ENCODE data around the gene POR. TPM values are rescaled to one million over a fixed set of nuclear protein-coding genes. Genes with fewer than 3 reads are reported as not detected.
"Not testable (repeated sequence)": the region's sequence is repeated elsewhere in the genome, so short reads cannot be mapped to it uniquely, and the experiment has no call there.

Gene POR
- total and polyA plus RNA-seq, 4 donors = 40.3 to 86.7 (median 72.1) TPM

DNA sequence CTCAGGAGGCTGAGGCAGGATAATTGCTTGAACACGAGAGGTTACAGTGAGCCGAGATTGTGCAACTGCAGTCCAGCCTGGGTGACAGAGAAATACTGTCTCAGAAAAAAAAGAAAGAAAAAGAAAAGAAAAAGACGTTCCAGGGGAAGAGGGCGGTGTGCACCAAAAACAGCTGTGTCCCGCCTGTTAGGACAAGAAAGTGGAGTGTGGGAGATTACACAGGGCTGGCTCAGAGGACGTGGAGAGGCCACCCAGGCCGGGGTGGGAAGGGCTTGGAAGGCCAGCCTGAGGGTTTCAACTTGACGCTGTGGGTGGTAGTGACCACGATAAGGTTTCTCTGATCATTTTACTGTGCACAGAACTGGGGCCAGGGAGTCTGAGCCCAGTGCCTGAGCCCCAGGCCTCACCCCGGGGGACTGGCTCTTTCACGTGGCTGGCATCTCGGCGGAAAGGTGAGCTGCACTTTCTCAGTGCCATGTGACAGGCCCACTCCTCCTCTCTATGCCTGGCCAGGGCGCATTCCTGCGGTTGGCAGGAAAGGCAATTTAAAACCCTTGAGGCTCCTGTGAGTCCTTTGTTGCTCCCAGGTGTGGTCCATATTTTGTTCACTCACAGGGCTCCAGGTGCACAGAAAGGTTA, 22.2 kb upstream of the POR start:
- Histone ChIP-seq H3K4me1 (ENCODE audit: control insufficient read depth, insufficient read depth, low read length) (peaks cover 18% of the 10 kb centered on the region), H3K36me3 (ENCODE audit: control insufficient read depth, insufficient read depth, low read length) (peaks cover 36% of the 10 kb centered on the region), H3K27ac (ENCODE audit: low read depth, low read length) (no peak overlapping the region), H3K4me3 (ENCODE audit: low read depth, low read length) (no peak overlapping the region), H3K27me3 (ENCODE audit: control insufficient read depth, insufficient read depth, low read length) (no peaks in the 10 kb centered on the region), H3K9me3 (ENCODE audit: control insufficient read depth, insufficient read depth, low read length) (no peaks in the 10 kb centered on the region)
- WGBS (ENCODE audit: insufficient coverage) = 66% methylated on average over 15 of the region's 15 CpGs
- DNase-seq (ENCODE audit: low read depth in 4 of 6, low spot score in 6 of 6) = no peak

DNA sequence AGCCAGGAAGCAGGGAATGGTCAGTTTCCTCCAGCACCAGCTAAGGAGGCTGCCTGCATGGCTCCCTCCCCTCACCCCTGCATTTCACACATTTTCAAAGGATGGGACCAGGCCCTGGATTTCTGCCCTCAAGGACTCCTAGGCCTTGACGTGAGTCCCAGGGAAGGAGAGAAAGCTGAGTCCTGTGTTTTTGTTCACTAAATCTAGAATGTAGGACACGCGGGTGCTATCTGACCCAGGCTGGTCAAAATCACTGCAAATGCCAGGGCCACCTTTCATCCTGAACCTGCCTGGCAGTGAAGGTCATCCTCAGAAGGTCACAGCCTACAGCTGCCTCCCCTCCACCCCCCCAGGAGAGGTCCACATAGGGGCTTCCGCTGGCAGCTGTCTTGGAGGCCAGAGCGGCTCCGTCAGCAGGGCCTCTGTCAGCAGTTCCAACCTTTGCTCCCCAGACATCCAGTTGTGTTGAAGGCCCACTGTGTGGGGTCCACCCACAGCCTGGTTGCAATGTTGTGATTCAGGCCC, 18.1 kb upstream of the POR start:
- no peak for DNase-seq (ENCODE audit: low read depth in 4 of 6, low spot score in 6 of 6)
- peaks cover 20% of the 10 kb centered on the region for H3K36me3 ChIP-seq (ENCODE audit: control insufficient read depth, insufficient read depth, low read length)
- no peaks in the 10 kb centered on the region for H3K9me3 ChIP-seq (ENCODE audit: control insufficient read depth, insufficient read depth, low read length)
- H3K27me3 ChIP-seq (ENCODE audit: control insufficient read depth, insufficient read depth, low read length) = no peaks in the 10 kb centered on the region
- no peak overlapping the region for H3K4me3 ChIP-seq (ENCODE audit: low read depth, low read length)
- no peak overlapping the region for H3K27ac ChIP-seq (ENCODE audit: low read depth, low read length)
- 79% methylated on average over 6 of the region's 6 CpGs for WGBS (ENCODE audit: insufficient coverage)
- no peaks in the 10 kb centered on the region for H3K4me1 ChIP-seq (ENCODE audit: control insufficient read depth, insufficient read depth, low read length)

DNA sequence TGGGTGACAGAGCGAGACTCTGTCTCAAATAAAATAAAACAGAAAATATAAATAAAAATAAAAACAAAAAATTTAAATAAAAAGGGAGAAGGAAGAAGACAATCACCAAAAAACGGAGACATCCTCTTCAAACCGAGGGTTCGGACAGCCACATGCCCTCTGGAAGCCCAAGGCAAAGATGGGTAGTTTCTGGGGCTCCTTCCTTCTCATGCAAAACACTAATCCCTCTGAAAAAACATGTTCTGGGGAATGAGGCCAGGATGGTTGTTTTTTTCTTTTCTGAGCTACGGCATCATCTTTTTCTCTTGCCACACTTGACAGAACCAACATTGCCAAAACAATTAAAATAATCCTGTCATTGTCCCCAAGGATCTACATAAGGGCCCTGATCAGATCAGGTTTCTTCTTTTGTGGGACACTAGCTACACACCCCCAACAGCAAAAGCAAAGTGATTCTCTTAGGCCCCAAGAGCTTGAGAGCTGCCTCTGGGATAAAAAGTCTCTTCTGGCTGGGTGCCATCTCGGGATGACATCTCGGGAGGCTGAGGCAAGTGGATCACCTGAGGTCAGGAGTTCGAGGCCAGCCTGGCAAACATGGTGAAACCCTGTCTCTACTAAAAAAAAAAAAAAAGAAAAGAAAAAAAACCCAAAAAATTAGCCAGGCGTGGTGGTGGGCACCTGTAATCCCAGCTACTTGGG, 14.2 kb upstream of the POR start:
- WGBS (ENCODE audit: insufficient coverage) = 78% methylated on average over 2 of the region's 9 CpGs
- DNase-seq (ENCODE audit: low read depth in 4 of 6, low spot score in 6 of 6) = no peak
- Histone ChIP-seq H3K9me3 (ENCODE audit: control insufficient read depth, insufficient read depth, low read length) (no peaks in the 10 kb centered on the region), H3K4me3 (ENCODE audit: low read depth, low read length) (no peak overlapping the region), H3K27me3 (ENCODE audit: control insufficient read depth, insufficient read depth, low read length) (no peaks in the 10 kb centered on the region), H3K36me3 (ENCODE audit: control insufficient read depth, insufficient read depth, low read length) (peaks cover 8% of the 10 kb centered on the region), H3K4me1 (ENCODE audit: control insufficient read depth, insufficient read depth, low read length) (peaks cover 8% of the 10 kb centered on the region), H3K27ac (ENCODE audit: low read depth, low read length) (no peak overlapping the region)

DNA sequence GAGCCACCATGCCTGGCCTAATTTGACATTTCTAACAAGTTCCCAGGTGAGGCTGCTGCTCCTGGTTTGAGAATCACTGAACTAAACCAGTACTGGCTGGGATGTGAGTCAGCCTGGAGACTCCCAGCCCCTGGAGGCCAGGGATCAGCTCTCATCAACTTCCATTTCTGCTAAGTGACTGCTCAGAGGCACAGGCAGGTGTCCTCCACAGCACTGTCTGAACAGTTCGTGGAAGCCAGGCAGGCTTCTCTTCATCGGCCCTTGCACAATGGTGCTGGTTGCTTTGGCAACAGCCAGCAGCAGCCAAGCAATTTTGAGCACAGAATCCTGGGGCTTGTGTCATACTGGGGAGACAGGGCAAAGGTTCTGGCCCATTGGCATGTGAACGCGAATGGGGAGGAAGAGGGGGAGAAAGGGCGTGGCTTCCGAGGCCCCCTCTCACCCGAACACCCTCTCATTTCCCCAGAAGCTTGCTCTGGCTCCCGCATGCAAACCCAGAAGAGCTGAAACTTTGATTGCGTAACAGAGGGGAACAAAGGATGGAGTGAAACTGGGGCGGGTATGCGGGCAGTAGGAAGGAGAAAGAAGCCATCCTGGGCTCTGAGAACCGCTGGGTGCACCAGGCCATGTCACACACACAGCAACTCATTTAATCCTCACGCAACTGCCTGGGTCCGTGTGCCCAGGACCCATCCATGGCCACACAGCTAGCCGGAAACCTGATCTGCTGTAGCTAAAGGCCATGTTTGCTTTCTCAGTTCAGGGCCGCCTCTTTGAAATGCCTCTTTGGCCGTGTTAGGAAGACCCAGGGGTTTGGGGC, 9.0 kb upstream of the POR start:
- Histone ChIP-seq H3K36me3 (ENCODE audit: control insufficient read depth, insufficient read depth, low read length) (no peaks in the 10 kb centered on the region), H3K27ac (ENCODE audit: low read depth, low read length) (peak overlapping the region; percentile 50), H3K4me3 (ENCODE audit: low read depth, low read length) (no peak overlapping the region), H3K9me3 (ENCODE audit: control insufficient read depth, insufficient read depth, low read length) (no peaks in the 10 kb centered on the region), H3K4me1 (ENCODE audit: control insufficient read depth, insufficient read depth, low read length) (peaks cover 17% of the 10 kb centered on the region), H3K27me3 (ENCODE audit: control insufficient read depth, insufficient read depth, low read length) (no peaks in the 10 kb centered on the region)
- 14% methylated on average over 8 of the region's 17 CpGs for WGBS (ENCODE audit: insufficient coverage)
- DNase-seq (ENCODE audit: low read depth in 4 of 6, low spot score in 6 of 6) = peak; percentile 66 to 93 (median 82)

DNA sequence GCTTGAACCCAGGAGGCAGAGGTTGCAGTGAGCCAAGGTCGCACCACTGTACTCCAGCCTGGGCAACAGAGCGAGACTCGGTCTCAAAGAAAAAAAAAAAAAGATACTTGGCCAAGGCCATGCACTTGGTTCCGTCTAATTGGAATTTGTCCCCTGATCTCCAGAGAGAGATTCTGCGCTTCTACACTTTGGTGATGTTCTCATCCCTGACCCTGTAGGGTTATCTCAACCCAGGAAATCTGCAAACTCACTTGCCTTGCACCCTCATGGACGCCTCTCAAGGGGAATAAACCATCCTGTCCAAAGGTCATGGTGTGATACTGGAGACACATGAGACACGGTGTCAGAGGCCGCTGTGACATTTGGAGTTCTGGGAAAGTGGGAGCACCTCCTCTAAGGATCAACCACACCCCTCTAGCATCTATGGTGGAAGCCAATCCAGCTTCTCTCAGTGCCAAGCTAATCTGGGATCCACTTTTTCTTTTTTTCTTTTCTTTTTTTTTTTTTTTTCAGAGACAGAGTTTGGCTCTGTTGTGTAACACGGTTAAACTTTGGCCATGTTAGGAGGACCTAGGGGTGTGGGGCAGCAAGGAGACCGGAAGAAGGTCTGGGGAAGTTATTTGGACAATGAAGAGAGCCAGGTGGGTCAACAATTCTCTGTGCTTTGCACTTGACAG, 7.8 kb upstream of the POR start:
- Histone ChIP-seq H3K4me3 (ENCODE audit: low read depth, low read length) (no peak overlapping the region), H3K4me1 (ENCODE audit: control insufficient read depth, insufficient read depth, low read length) (peaks cover 17% of the 10 kb centered on the region), H3K9me3 (ENCODE audit: control insufficient read depth, insufficient read depth, low read length) (no peaks in the 10 kb centered on the region), H3K36me3 (ENCODE audit: control insufficient read depth, insufficient read depth, low read length) (no peaks in the 10 kb centered on the region), H3K27me3 (ENCODE audit: control insufficient read depth, insufficient read depth, low read length) (no peaks in the 10 kb centered on the region), H3K27ac (ENCODE audit: low read depth, low read length) (no peak overlapping the region)
- WGBS (ENCODE audit: insufficient coverage) = 88% methylated on average over 10 of the region's 10 CpGs
- no peak for DNase-seq (ENCODE audit: low read depth in 4 of 6, low spot score in 6 of 6)

DNA sequence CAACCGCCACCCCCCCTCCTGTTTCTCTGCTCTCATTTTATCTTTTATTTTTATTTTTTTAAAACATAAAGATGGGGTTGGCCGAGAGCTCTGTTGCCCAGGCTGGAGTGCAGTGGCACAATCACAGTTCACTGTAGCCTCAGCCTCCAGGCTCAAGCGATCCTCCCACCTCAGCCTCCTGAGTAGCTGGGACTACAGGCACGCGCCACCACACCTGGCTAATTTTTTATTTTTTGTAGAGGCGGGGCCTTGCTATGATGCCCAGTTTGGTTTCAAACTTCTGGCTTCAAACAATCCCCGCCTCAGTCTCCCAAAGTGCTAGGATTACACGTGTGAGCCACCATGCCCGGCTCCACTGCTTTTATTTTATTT, 7.3 kb upstream of the POR start:
- H3K27me3 ChIP-seq (ENCODE audit: control insufficient read depth, insufficient read depth, low read length); H3K27ac ChIP-seq (ENCODE audit: low read depth, low read length); DNase-seq (ENCODE audit: low read depth in 4 of 6, low spot score in 6 of 6); H3K36me3 ChIP-seq (ENCODE audit: control insufficient read depth, insufficient read depth, low read length); H3K4me3 ChIP-seq (ENCODE audit: low read depth, low read length); H3K9me3 ChIP-seq (ENCODE audit: control insufficient read depth, insufficient read depth, low read length): not testable (repeated sequence)
- H3K4me1 ChIP-seq (ENCODE audit: control insufficient read depth, insufficient read depth, low read length) = peaks cover 17% of the 10 kb centered on the region
- 100% methylated on average over 1 of the region's 9 CpGs for WGBS (ENCODE audit: insufficient coverage)

DNA sequence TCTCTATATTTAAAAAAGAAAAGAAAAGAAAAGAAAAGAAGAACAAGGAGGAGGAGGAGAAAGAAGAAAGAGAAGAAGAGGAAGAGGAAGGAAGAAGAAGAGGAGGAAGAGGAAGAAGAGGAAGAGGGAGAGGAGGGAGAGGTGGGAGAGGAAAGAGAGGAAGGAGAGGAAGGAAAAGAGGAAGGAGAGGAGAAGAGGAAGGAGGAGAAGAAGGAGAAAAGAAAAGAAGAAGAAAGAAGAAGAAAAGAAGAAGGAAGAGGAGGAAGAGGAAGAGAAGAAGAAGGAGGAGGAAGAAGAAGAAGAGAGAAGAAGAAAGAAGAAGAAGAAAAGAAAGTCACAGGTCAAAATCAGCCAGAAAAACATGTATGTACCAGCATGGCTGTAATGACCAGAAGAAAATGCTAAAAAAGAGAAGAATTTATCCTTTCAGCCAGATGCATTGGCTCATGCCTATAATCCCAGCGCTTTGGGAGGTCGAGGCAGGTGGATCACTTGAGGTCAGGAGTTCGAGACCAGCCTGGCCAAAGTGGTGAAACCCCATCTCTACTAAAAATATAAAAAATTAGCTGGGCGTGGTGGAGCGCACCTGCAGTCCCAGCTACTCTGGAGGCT, 5.3 kb upstream of the POR start:
- Histone ChIP-seq H3K36me3 (ENCODE audit: control insufficient read depth, insufficient read depth, low read length) (no peaks in the 10 kb centered on the region), H3K27me3 (ENCODE audit: control insufficient read depth, insufficient read depth, low read length) (no peaks in the 10 kb centered on the region), H3K27ac (ENCODE audit: low read depth, low read length) (no peak overlapping the region), H3K9me3 (ENCODE audit: control insufficient read depth, insufficient read depth, low read length) (no peaks in the 10 kb centered on the region), H3K4me1 (ENCODE audit: control insufficient read depth, insufficient read depth, low read length) (peaks cover 25% of the 10 kb centered on the region), H3K4me3 (ENCODE audit: low read depth, low read length) (no peak overlapping the region)
- WGBS (ENCODE audit: insufficient coverage) = 100% methylated on average over 1 of the region's 5 CpGs
- DNase-seq (ENCODE audit: low read depth in 4 of 6, low spot score in 6 of 6) = no peak

DNA sequence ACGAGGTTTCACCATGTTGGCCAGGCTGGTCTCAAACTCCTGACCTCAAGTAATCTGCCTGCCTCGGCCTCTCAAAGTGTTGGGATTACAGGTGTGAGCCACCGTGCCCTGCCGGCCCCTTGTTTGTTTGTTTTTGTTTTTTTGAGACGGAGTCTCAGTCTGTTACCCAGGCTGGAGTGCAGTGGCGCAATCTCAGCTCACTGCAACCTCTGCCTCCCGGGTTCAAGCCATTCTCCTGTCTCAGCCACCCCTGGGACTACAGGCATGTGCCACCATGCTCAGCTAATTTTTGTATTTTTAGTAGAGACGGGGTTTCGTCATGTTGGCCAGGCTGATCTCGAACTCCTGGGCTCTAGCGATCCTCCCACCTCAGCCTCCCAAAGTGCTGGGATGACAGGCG, 3.8 kb upstream of the POR start:
- H3K4me3 ChIP-seq (ENCODE audit: low read depth, low read length); H3K27me3 ChIP-seq (ENCODE audit: control insufficient read depth, insufficient read depth, low read length); H3K36me3 ChIP-seq (ENCODE audit: control insufficient read depth, insufficient read depth, low read length); H3K27ac ChIP-seq (ENCODE audit: low read depth, low read length); H3K9me3 ChIP-seq (ENCODE audit: control insufficient read depth, insufficient read depth, low read length); DNase-seq (ENCODE audit: low read depth in 4 of 6, low spot score in 6 of 6): not testable (repeated sequence)
- 88% methylated on average over 4 of the region's 12 CpGs for WGBS (ENCODE audit: insufficient coverage)
- peaks cover 19% of the 10 kb centered on the region for H3K4me1 ChIP-seq (ENCODE audit: control insufficient read depth, insufficient read depth, low read length)

- H3K27me3 ChIP-seq (ENCODE audit: control insufficient read depth, insufficient read depth, low read length) = no peaks in the 10 kb centered on the region
- no peak overlapping the region for H3K4me3 ChIP-seq (ENCODE audit: low read depth, low read length)
- H3K4me1 ChIP-seq (ENCODE audit: control insufficient read depth, insufficient read depth, low read length) = peaks cover 13% of the 10 kb centered on the region
- WGBS (ENCODE audit: insufficient coverage) = 100% methylated on average over 3 of the region's 6 CpGs
- H3K27ac ChIP-seq (ENCODE audit: low read depth, low read length) = no peak overlapping the region
- no peak for DNase-seq (ENCODE audit: low read depth in 4 of 6, low spot score in 6 of 6)
- H3K36me3 ChIP-seq (ENCODE audit: control insufficient read depth, insufficient read depth, low read length) = peaks cover 3% of the 10 kb centered on the region
- no peaks in the 10 kb centered on the region for H3K9me3 ChIP-seq (ENCODE audit: control insufficient read depth, insufficient read depth, low read length)
Observed at GRCh38 chr7:75913437-75913836, 1.5 kb upstream of the POR start.
